Osteocyte (in vitro differentiated cells): ENCODE results near the gene PDGFC. TPM values are rescaled to one million over a fixed set of nuclear protein-coding genes. Genes with fewer than 3 reads are reported as not detected.

Source experiments
- DNase-seq: peaks from one replicate; pipeline ENCODE4 v3.0.0; 2021; ENCODE audit warnings: mixed read lengths; ENCODE audit not compliant: unreplicated experiment; ENCODE audit errors: extremely low spot score
- H3K27ac Mint-ChIP-seq: one replicate; pipeline ENCODE4 v1.8.0; 2021; ENCODE audit warnings: mild to moderate bottlenecking, mixed read lengths; ENCODE audit not compliant: unreplicated experiment
- H3K27me3 Mint-ChIP-seq: one replicate; pipeline ENCODE4 v1.8.0; 2021; ENCODE audit warnings: mixed read lengths; ENCODE audit not compliant: unreplicated experiment
- H3K36me3 Mint-ChIP-seq: one replicate; pipeline ENCODE4 v1.8.0; 2021; ENCODE audit warnings: mixed read lengths; ENCODE audit not compliant: unreplicated experiment
- H3K4me1 Mint-ChIP-seq: one replicate; pipeline ENCODE4 v1.8.0; 2021; ENCODE audit warnings: mixed read lengths; ENCODE audit not compliant: unreplicated experiment
- H3K4me3 Mint-ChIP-seq: one replicate; pipeline ENCODE4 v1.8.0; 2021; ENCODE audit warnings: mild to moderate bottlenecking, moderate library complexity, mixed read lengths; ENCODE audit not compliant: unreplicated experiment
- H3K9me3 Mint-ChIP-seq: one replicate; pipeline ENCODE4 v1.8.0; 2021; ENCODE audit warnings: mixed read lengths; ENCODE audit not compliant: unreplicated experiment
- CTCF ChIP-seq: fragments of 200-600 bp; sonication (generic); IDR thresholded peaks from 2 replicates; pipeline ENCODE4 v1.5.0; 2021; ENCODE audit warnings: antibody characterized with exemption, mild to moderate bottlenecking, moderate library complexity
- total RNA-seq: library from RNA; stranded (reverse); gene quantifications from 2 replicates; pipeline ENCODE4 v1.2.1, GENCODE V29; 2021

PDGFC gene
- total RNA-seq, 1 donor from 2014 or later = 25.4 TPM

DNA sequence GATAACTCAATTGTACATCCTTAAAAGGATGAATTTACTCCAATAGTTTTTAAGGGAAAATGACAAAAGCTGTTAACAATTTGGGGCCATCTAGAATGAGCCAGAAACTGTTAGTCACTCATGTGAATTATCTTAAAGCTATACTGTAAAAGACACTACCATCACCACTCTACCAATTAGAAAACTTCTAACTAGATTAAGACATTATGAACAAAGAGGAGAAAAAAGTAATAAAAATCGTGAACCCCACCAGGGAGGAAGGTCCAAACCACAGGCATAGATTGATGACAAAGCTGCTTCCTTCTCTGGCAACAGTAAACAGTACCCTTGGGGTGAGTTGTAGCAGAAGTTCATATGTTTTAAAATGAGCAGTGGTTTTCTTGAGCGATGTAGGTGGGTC, 106.1 kb downstream of the PDGFC start:
- H3K27ac Mint-ChIP-seq = no peak overlapping the region

GRCh38 chr4:156858071-156858470, 113.5 kb downstream of the PDGFC start:
- no peak for DNase-seq
- H3K27me3 Mint-ChIP-seq = no peaks in the 10 kb centered on the region
- H3K4me1 Mint-ChIP-seq = no peaks in the 10 kb centered on the region
- no peak overlapping the region for H3K4me3 Mint-ChIP-seq
- no peaks in the 10 kb centered on the region for H3K9me3 Mint-ChIP-seq
- H3K36me3 Mint-ChIP-seq = peaks cover 2% of the 10 kb centered on the region
- no peak overlapping the region for H3K27ac Mint-ChIP-seq
- no peak for TF ChIP-seq CTCF

More for the DNA sequence above, 106.1 kb downstream of the PDGFC start:
- Mint-ChIP-seq H3K27me3 (no peaks in the 10 kb centered on the region), H3K36me3 (no peaks in the 10 kb centered on the region), H3K9me3 (no peaks in the 10 kb centered on the region), H3K4me3 (no peak overlapping the region), H3K4me1 (peaks cover 5% of the 10 kb centered on the region)
- TF ChIP-seq CTCF = no peak
- DNase-seq = no peak

GRCh38 chr4:156838761-156839160, 132.8 kb downstream of the PDGFC start:
- peaks cover 8% of the 10 kb centered on the region for H3K4me1 Mint-ChIP-seq

GRCh38 chr4:156837625-156838345, 133.8 kb downstream of the PDGFC start:
- H3K4me3 Mint-ChIP-seq = no peak overlapping the region
- H3K4me1 Mint-ChIP-seq = peaks cover 5% of the 10 kb centered on the region
- H3K27me3 Mint-ChIP-seq = no peaks in the 10 kb centered on the region
- H3K9me3 Mint-ChIP-seq = peaks cover 30% of the 10 kb centered on the region
- H3K36me3 Mint-ChIP-seq = peaks cover 18% of the 10 kb centered on the region
- no peak for DNase-seq
- no peak for TF ChIP-seq CTCF
- no peak overlapping the region for H3K27ac Mint-ChIP-seq

More at GRCh38 chr4:156838761-156839160, 132.8 kb downstream of the PDGFC start:
- Mint-ChIP-seq H3K27me3 (no peaks in the 10 kb centered on the region), H3K27ac (no peak overlapping the region), H3K4me3 (no peak overlapping the region), H3K36me3 (peaks cover 18% of the 10 kb centered on the region), H3K9me3 (peaks cover 33% of the 10 kb centered on the region)
- DNase-seq = no peak
- TF ChIP-seq CTCF = no peak

DNA sequence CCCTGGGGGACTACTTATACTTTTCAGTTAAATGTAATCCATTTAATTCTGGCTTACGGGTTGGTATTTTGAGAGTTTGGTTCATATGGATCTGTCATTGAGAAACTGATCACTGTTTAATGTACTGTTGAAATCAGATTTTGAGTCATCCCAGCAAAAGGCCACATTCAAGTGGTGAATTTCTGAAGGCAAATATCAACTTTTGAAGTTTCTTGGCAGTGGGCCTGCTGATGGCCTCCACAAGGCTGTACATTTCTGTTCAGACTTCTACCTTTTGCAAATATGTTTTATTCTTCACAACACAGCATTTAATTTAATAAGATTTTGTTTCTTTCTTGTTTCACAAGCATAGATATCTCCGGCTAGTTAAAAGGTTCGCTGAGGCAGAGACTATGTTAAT, 138.7 kb downstream of the PDGFC start:
- no peak overlapping the region for H3K27ac Mint-ChIP-seq
- peaks cover 17% of the 10 kb centered on the region for H3K4me1 Mint-ChIP-seq
- peaks cover 2% of the 10 kb centered on the region for H3K36me3 Mint-ChIP-seq
- H3K27me3 Mint-ChIP-seq = no peaks in the 10 kb centered on the region
- TF ChIP-seq CTCF = no peak
- no peak overlapping the region for H3K4me3 Mint-ChIP-seq
- H3K9me3 Mint-ChIP-seq = no peaks in the 10 kb centered on the region
- no peak for DNase-seq
